Measurements from ENCODE around the gene EPB41L4A. TPM values are rescaled to one million over a fixed set of nuclear protein-coding genes. Genes with fewer than 3 reads are reported as not detected.

Gene EPB41L4A
- polyA plus RNA-seq, 1 donor (not counting 4 experiments of a cell fraction or from before 2014, with no cell fraction given): 3.5 TPM

DNA sequence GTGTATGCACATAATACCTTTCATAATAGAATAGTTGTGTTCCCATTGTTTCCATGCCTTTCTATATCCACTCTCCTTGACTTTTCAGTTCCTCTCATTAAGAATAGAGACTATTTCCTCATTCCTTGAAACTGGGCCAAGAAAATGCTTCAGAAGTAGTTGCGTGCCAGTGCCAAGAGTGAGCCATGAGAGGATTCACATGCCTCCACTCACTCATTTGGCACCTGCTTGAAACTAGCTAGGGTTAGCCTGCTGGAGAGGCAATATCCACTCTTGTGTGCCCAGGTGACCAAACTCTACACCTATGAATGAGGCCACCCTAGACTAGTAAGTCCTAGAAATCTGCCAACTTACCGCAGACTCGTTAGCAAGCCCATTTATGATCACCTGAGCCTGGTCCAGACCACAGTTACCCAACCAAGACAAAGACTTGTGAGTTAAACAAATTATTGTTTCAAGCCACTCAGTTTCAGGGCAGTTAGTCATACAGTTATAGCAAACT is 276.3 kb downstream of the EPB41L4A start:
- Histone ChIP-seq H3K27ac (ENCODE audit: control insufficient read depth, insufficient read depth, low read length) (no peak overlapping the region), H3K79me2 (ENCODE audit: control insufficient read depth, insufficient read depth, low read length) (no peaks in the 10 kb centered on the region), H3K4me1 (ENCODE audit: control insufficient read depth, extremely low read depth, insufficient read depth, low read length) (peaks cover 14% of the 10 kb centered on the region), H3K4me3 (ENCODE audit: control insufficient read depth in 2 of 3, extremely low read depth in 1 of 3, insufficient read depth in 2 of 3, low read depth in 1 of 3, low read length in 3 of 3) (no peak overlapping the region), H2AFZ (ENCODE audit: control insufficient read depth, low read length) (no peak overlapping the region), H3K36me3 (ENCODE audit: control insufficient read depth in 2 of 2, extremely low read depth in 1 of 2, insufficient read depth in 2 of 2, low read length in 2 of 2) (no peaks in the 10 kb centered on the region), H3K9me3 (ENCODE audit: control insufficient read depth, low read depth, low read length) (no peaks in the 10 kb centered on the region), H3K9me1 (ENCODE audit: control insufficient read depth, extremely low read depth, insufficient read depth, low read length) (no peaks in the 10 kb centered on the region), H4K20me1 (ENCODE audit: control insufficient read depth, extremely low read depth, insufficient read depth, low read length) (no peaks in the 10 kb centered on the region), H3K9ac (ENCODE audit: control insufficient read depth, extremely low read depth, insufficient read depth, low read length) (no peak overlapping the region), H3K4me2 (ENCODE audit: control insufficient read depth, extremely low read depth, insufficient read depth, low read depth, low read length) (no peak overlapping the region), H3K27me3 (ENCODE audit: control insufficient read depth, extremely low read depth, insufficient read depth, low read length) (no peaks in the 10 kb centered on the region)
- DNase-seq (ENCODE audit: low read depth, low spot score) (no peak), FAIRE-seq (peak; percentile 69)
- TF ChIP-seq EZH2 (IDR thresholded peaks at IDR 0.05; ENCODE audit: low read length): no peak
- TF ChIP-seq, protein P1, sequence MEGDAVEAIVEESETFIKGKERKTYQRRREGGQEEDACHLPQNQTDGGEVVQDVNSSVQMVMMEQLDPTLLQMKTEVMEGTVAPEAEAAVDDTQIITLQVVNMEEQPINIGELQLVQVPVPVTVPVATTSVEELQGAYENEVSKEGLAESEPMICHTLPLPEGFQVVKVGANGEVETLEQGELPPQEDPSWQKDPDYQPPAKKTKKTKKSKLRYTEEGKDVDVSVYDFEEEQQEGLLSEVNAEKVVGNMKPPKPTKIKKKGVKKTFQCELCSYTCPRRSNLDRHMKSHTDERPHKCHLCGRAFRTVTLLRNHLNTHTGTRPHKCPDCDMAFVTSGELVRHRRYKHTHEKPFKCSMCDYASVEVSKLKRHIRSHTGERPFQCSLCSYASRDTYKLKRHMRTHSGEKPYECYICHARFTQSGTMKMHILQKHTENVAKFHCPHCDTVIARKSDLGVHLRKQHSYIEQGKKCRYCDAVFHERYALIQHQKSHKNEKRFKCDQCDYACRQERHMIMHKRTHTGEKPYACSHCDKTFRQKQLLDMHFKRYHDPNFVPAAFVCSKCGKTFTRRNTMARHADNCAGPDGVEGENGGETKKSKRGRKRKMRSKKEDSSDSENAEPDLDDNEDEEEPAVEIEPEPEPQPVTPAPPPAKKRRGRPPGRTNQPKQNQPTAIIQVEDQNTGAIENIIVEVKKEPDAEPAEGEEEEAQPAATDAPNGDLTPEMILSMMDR (optimal IDR thresholded peaks at IDR 0.05 in 1 of 3, IDR thresholded peaks at IDR 0.05 in 1 of 3, conservative IDR thresholded peaks at IDR 0.05 in 1 of 3; ENCODE audit: extremely low read depth in 1 of 3, insufficient read depth in 2 of 3, low read length in 3 of 3): no peak
- dilution Hi-C loops (cut with MboI; ENCODE audit: extremely low pct_ligation_motif_present, low sequenced_read_pairs): no loop called here

- TF ChIP-seq, protein P1 (optimal IDR thresholded peaks at IDR 0.05 in 1 of 3, IDR thresholded peaks at IDR 0.05 in 1 of 3, conservative IDR thresholded peaks at IDR 0.05 in 1 of 3; ENCODE audit: extremely low read depth in 1 of 3, insufficient read depth in 2 of 3, low read length in 3 of 3): no peak
- no peak for TF ChIP-seq EZH2 (IDR thresholded peaks at IDR 0.05; ENCODE audit: low read length)
- Histone ChIP-seq H2AFZ (ENCODE audit: control insufficient read depth, low read length) (no peak overlapping the region), H4K20me1 (ENCODE audit: control insufficient read depth, extremely low read depth, insufficient read depth, low read length) (no peaks in the 10 kb centered on the region), H3K9me1 (ENCODE audit: control insufficient read depth, extremely low read depth, insufficient read depth, low read length) (no peaks in the 10 kb centered on the region), H3K27ac (ENCODE audit: control insufficient read depth, insufficient read depth, low read length) (no peak overlapping the region), H3K4me2 (ENCODE audit: control insufficient read depth, extremely low read depth, insufficient read depth, low read depth, low read length) (no peak overlapping the region), H3K4me1 (ENCODE audit: control insufficient read depth, extremely low read depth, insufficient read depth, low read length) (peaks cover 11% of the 10 kb centered on the region), H3K36me3 (ENCODE audit: control insufficient read depth in 2 of 2, extremely low read depth in 1 of 2, insufficient read depth in 2 of 2, low read length in 2 of 2) (no peaks in the 10 kb centered on the region), H3K4me3 (ENCODE audit: control insufficient read depth in 2 of 3, extremely low read depth in 1 of 3, insufficient read depth in 2 of 3, low read depth in 1 of 3, low read length in 3 of 3) (no peak overlapping the region), H3K9me3 (ENCODE audit: control insufficient read depth, low read depth, low read length) (no peaks in the 10 kb centered on the region), H3K9ac (ENCODE audit: control insufficient read depth, extremely low read depth, insufficient read depth, low read length) (no peak overlapping the region), H3K27me3 (ENCODE audit: control insufficient read depth, extremely low read depth, insufficient read depth, low read length) (no peaks in the 10 kb centered on the region), H3K79me2 (ENCODE audit: control insufficient read depth, insufficient read depth, low read length) (no peaks in the 10 kb centered on the region)
- FAIRE-seq (no peak), DNase-seq (ENCODE audit: low read depth, low spot score) (no peak)
- dilution Hi-C loops (cut with MboI; ENCODE audit: extremely low pct_ligation_motif_present, low sequenced_read_pairs): no loop called here
Measured at GRCh38 chr5:112141582-112141981, 277.5 kb downstream of the EPB41L4A start.

All from keratinocyte (primary cell).